ENCODE data around the gene GGCX. TPM values are rescaled to one million over a fixed set of nuclear protein-coding genes. Genes with fewer than 3 reads are reported as not detected.

GGCX gene
- total RNA-seq, 6 donors from 2014 or later, result 21.2 to 70.6 (median 38.0) TPM

DNA sequence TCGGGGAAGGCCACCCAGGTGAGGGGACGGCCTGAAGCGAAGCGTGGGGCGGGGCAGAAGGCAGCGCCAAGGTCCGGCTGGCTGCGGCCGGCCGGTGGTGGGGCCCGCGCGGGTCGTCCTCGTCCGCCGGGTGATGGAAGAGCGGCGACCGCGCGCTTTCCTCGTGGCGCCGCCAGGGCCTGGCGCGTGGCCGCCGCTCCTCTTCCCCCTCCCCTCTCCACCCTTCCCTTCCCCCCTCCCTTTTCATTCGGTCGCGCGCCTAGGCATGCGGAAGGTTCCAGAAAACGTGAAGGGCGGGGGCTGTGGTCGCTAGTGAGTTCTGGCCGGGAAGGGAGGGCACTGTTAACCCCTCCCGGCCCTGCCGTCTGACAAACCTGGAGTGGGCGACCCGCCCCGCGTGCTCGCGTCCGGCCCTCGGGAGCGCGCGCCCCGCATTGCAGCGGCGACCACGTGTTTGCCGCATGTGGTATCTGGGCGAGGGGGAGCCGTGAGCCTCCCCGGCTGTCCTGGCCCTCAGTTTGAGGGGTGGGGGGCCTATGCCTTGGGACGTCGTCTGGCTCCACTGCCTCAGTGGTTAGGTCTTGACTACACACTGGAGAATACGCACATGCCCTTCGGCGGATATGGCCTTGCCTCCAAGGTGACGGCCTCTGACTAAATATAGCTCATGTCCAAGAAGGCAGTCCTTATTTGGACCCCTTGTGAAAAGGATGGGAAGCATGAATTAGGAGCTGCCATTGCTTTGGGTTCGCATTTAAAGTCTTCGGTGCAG is 21.7 kb downstream of the GGCX start:
- WGBS, 2 donors, result 1% methylated on average over 17 to 65 of the region's 67 CpGs
- Histone ChIP-seq H3K4me3 (peak overlapping the region; percentile 85 to 97 (median 92)), H3K9me3 (no peaks in the 10 kb centered on the region), H3K27me3 (no peaks in the 10 kb centered on the region), H3K36me3 (peaks cover 18 to 36% (median 31%) of the 10 kb centered on the region in 4 donors), H3K4me1 (peaks cover 36 to 47% (median 42%) of the 10 kb centered on the region in 4 donors), H3K27ac (peak overlapping the region; percentile 95 to 99 (median 96))
- ATAC-seq (ENCODE audit: low FRiP score in 2 of 2) (peak; percentile 71 to 76), DNase-seq (peak; percentile 70 to 94)
- TF ChIP-seq POLR2A (IDR thresholded peaks at IDR 0.05) (peak in 1 of 4 donors; percentile 6), EP300 (IDR thresholded peaks at IDR 0.05) (peak in 1 of 4 donors; percentile 3), POLR2AphosphoS5 (IDR thresholded peaks at IDR 0.05) (peak; percentile 26 to 59)
- TF ChIP-seq, protein P1, sequence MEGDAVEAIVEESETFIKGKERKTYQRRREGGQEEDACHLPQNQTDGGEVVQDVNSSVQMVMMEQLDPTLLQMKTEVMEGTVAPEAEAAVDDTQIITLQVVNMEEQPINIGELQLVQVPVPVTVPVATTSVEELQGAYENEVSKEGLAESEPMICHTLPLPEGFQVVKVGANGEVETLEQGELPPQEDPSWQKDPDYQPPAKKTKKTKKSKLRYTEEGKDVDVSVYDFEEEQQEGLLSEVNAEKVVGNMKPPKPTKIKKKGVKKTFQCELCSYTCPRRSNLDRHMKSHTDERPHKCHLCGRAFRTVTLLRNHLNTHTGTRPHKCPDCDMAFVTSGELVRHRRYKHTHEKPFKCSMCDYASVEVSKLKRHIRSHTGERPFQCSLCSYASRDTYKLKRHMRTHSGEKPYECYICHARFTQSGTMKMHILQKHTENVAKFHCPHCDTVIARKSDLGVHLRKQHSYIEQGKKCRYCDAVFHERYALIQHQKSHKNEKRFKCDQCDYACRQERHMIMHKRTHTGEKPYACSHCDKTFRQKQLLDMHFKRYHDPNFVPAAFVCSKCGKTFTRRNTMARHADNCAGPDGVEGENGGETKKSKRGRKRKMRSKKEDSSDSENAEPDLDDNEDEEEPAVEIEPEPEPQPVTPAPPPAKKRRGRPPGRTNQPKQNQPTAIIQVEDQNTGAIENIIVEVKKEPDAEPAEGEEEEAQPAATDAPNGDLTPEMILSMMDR (IDR thresholded peaks at IDR 0.05), result peak in 2 of 6 experiments; percentile 5 to 28

DNA sequence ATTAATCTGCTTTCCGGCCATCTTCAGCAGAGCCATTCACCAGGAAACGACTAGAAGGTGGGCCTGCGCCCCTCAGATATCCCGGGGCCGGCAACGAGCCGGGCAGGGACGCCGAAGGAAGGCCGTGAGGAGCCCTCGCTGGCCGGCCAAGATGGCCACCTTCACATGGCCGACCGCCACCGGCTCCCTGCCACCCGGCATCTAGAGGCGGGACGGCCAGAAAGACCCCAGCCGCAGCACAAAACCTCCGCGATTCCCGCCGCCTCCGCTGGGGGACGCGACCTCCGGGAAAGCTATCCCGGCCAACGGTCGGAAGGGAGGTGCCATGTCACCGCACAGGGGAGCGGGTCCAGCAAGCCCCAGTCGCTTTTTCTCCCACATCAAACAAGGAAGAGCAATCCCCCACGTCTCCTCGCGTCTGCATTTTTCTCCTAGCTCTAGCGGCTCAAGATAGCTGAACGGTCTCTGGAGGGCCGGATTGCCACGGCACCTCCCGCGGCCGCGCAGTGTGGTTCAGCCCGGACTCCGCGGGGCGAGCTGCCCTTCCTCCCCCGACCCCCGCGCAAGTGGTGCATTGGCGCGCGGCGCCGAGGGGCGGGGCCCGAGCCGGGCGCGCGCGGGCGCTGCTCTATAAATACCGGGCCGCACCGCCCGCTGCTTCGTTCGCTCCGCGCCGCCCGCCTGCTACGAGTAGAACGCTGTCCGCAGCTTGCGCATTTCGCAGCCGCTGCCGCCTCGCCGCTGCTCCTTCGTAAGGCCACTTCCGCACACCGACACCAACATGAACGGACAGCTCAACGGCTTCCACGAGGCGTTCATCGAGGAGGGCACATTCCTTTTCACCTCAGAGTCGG is 22.6 kb downstream of the GGCX start, which contains the start of gene MAT2A:
Gene MAT2A (plus strand): TSS at position 662 of the 854 bp plus-strand sequence. CDS start 120 bp downstream, at position 782.
- ATAC-seq (ENCODE audit: low FRiP score in 2 of 2), result peak; percentile 95 to 96
- peak within 1 kb of the TSS; percentile 85 to 97 (median 92) for H3K4me3 ChIP-seq
- H3K27me3 ChIP-seq, result no peaks in the 10 kb centered on the region
- H3K36me3 ChIP-seq, result peaks cover 18 to 28% (median 26%) of the 10 kb centered on the region in 4 donors
- peaks cover 36 to 47% (median 42%) of the 10 kb centered on the region in 4 donors for H3K4me1 ChIP-seq
- peak within 1 kb of the TSS; percentile 95 to 99 (median 96) for H3K27ac ChIP-seq
- WGBS, 2 donors, result 1% methylated on average over 14 to 71 of the region's 92 CpGs
- no peaks in the 10 kb centered on the region for H3K9me3 ChIP-seq
- TF ChIP-seq EP300 (IDR thresholded peaks at IDR 0.05), result peak in 1 of 4 donors; percentile 81
- TF ChIP-seq, protein P1 (IDR thresholded peaks at IDR 0.05), result peak; percentile 58 to 93 (median 88)
- peak; percentile 92 to 100 (median 99) for TF ChIP-seq POLR2A (IDR thresholded peaks at IDR 0.05)
- TF ChIP-seq POLR2AphosphoS5 (IDR thresholded peaks at IDR 0.05), result peak; percentile 99 to 100
- DNase-seq, result peak; percentile 92 to 99

DNA sequence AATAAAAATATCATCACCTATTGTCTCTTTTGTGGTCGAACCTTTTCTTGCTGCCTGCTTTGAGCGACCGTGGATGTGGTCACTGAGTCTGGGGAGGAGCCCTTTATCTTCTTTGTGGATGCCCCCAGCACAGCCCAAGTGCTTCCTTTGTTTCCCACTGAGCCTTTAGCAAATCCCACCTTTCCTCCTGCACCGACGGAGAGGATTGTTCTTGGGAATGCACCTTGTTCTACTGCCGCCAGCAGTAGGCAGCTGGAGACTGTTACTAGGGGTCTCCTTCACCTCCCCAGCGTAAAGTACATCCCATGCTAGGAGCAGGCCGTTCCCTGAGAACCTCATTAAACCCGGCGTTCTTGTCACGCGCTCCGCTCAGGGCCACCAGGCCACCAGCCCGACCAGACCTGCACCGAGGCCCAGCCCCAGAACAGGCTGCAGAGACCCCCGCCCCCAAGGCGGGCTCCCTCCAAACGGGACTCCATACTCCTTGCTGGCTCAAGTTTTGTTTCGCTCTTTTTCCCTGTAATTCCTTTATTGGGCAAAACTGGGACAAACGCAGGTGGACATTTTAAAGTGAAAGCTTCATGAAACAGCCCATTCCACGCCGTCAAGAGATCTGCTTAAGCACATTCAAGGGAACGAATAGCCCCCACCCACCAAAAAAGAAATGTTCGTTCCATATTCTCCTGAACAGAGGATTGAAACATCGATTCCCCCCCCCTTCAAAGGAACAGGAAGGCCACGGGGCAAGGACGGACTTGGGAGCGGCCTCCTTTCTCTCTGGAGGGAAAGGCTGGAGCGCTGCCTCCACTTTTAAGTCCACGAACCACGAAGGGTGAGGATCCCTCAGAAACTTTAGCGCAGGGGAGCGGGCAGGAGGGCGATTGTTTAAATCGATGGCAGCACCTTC is 23.4 kb downstream of the GGCX start:
- ATAC-seq (ENCODE audit: low FRiP score in 2 of 2), result peak; percentile 12 to 37
- H3K36me3 ChIP-seq, result peaks cover 14 to 20% (median 17%) of the 10 kb centered on the region in 4 donors
- TF ChIP-seq POLR2AphosphoS5 (IDR thresholded peaks at IDR 0.05) (peak in 1 of 2 donors; percentile 63), EP300 (IDR thresholded peaks at IDR 0.05) (no peak), POLR2A (IDR thresholded peaks at IDR 0.05) (peak in 1 of 4 donors; percentile 48)

DNA sequence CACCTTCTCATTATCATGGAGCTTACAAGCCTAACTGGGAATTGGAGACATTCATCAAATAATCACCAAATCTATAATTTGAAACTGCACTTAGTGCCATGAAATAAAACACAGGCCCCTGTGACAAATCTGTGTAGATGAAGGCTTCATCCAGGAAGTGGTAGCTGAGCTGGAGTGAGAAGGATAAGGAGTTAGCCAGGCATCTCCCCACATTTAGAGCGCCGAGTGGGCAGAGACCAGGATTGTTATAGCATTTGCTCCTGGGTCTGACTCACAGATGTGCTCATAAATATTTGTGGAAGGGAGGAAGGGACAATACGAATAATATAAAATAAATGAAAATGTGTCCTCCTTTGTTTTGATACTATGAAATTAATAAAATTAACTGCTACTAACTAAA is 24.8 kb downstream of the GGCX start:
- no peak for ATAC-seq (ENCODE audit: low FRiP score in 2 of 2)
- Histone ChIP-seq H3K27ac (peak overlapping the region in 2 of 4 donors; percentile 95 to 99), H3K27me3 (no peaks in the 10 kb centered on the region), H3K9me3 (no peaks in the 10 kb centered on the region), H3K4me3 (no peak overlapping the region), H3K4me1 (peaks cover 17 to 28% (median 21%) of the 10 kb centered on the region in 4 donors), H3K36me3 (peaks cover 0 to 6% (median 4%) of the 10 kb centered on the region in 4 donors)
- TF ChIP-seq POLR2AphosphoS5 (IDR thresholded peaks at IDR 0.05) (no peak), POLR2A (IDR thresholded peaks at IDR 0.05) (no peak), EP300 (IDR thresholded peaks at IDR 0.05) (no peak)
- TF ChIP-seq, protein P1 (IDR thresholded peaks at IDR 0.05), result no peak
- WGBS, 2 donors, result 86 to 87% methylated on average over 3 of the region's 3 CpGs
- no peak for DNase-seq

More for the DNA sequence above, 23.4 kb downstream of the GGCX start:
- Histone ChIP-seq H3K27ac (peak overlapping the region; percentile 95 to 99 (median 96)), H3K4me1 (peaks cover 29 to 40% (median 35%) of the 10 kb centered on the region in 4 donors), H3K4me3 (peak overlapping the region; percentile 85 to 97 (median 92)), H3K9me3 (no peaks in the 10 kb centered on the region), H3K27me3 (no peaks in the 10 kb centered on the region)
- DNase-seq, result peak; percentile 77 to 85
- WGBS, 2 donors, result 0 to 1% methylated on average over 34 to 35 of the region's 35 CpGs
